AG20443 (cell line): Measurements from ENCODE around the gene INF2.
"Not testable (repeated sequence)": the region's sequence is repeated elsewhere in the genome, so short reads cannot be mapped to it uniquely, and the experiment has no call there.

Source experiments
- DNase-seq: peaks from one replicate; pipeline ENCODE4 v3.0.0; 2012; ENCODE audit warnings: low spot score, mixed read lengths

INF2 gene

DNA sequence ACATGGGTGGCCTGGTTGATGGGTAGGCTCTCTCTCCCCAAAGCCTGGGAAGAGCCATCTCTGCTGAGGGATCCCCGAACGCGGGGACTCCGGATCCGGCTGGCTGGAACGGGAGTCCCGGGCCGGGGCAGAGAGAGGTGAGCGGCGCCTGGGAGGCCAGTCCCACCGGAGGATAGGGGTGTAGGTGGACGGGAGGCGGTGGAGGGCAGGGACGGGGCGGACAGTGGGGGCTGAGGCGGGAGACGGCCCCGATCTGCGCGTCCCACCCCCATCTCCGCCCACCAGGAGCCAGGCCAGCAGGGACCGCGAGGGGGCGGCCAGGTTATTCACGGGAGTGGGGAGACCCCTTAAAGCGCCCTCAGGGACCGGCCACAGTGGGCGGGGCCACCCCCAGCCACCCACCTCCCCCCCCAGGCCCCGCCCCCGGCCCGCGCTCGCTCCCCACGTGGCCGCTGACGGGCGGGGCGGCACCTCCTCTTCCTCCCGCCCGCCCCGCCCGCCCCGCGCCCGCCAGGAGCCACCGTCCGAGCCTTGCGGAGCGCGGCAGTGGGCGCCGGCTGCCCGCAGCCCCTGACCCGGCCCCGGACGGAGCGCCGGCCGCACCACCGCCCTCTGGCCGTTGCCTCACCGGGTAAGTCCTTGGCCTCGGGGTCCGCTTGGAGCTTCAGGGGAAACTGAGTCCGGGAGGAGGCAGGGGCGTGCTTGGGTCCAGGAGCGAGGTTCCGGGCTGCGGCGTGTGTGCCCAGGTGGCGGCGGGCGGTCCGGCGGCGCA lies at the start of gene INF2:
Gene INF2 (plus strand): TSS at position 510 of the 772 bp plus-strand sequence. CDS start 11,748 bp downstream, outside the sequence.
- DNase-seq: peak; percentile 95

DNA sequence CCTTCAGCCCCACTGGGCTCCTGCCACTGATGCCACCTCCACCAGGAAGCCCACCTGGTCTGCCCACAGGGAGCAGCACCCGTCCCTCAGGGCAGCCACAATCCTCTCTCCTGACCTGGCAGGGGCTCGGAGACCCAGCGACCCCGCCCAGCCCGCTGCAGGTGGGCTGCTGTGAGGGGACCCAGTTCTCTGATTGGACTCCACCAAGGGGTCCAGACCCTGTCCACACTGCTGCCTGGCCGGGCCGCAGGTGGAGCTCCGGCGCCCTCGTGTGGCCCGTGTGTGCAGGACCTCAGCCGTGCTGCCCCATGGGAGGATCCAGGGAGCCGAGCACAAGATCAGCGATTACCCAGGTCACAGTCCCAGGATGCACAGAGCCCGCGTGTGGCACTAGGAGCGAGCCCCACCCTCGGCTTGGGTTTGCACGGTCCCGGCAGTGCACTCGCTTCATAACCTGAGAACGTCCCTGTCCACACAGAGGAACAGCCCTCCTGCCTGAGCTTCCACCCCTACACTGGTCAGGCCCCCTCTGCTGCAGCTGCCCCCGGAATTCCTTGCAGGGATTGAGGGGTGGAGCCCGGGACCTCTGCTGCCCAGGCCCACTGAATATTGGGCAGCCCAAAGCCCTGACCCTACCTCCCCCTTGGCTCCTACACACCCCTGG lies 49.4 kb upstream of the INF2 start:
- DNase-seq: peak; percentile 93

DNA sequence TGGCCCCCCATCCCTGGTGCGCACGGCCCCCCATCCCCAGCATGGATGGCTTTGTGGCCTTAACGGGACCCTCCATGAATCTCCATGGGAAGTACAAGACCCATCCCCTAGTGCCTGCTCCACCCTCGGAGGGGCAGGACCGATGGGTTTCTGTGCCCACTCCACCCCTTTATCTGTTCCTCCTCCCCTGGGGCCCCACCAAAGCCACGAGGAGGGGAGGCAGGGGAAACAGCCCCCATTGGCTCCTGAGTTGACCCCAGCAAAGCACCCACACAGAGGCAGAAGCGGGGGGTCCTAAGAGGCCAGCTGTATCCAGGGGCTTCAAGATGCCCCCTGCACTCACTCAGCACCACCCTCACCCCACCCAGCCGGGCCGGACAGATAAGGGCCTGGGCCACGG lies 48.7 kb upstream of the INF2 start:
- no peak for DNase-seq

DNA sequence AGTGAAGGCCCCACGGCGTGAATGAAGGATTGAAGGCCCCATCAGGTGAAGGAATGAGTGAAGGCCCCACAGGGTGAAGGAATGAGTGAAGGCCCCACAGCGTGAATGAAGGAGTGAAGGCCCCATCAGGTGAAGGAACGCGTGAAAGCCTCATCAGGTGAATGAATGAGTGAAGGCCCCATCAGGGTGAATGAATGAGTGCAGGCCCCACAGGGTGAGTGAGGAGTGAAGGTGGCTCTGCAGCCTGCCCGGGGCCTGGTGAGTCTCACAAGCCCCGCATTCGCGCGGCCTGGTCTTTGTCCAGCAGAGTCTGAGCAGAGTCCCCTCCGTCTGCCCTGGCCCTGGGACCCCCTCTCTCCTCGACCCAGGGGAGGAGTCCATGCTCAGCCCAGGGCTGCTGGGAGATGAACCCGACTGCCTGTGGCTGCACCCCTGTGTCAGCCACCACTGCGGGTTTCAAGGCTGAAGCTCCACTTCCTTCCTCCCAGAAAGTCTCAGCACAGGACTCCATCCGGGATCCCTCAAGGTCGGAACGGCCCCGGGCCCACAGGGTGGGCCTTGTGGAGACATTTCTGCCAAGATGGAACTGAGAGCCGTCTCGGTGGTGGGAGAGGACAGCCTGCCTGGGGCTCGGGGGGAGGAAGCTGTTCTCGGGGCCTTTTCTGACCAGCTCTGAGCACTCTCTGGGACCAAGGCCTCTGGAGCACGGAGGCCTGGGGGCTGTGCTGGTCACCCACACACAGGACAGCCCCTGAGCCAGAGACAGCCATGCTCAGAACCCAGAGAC lies 47.5 kb upstream of the INF2 start:
- no peak for DNase-seq

DNA sequence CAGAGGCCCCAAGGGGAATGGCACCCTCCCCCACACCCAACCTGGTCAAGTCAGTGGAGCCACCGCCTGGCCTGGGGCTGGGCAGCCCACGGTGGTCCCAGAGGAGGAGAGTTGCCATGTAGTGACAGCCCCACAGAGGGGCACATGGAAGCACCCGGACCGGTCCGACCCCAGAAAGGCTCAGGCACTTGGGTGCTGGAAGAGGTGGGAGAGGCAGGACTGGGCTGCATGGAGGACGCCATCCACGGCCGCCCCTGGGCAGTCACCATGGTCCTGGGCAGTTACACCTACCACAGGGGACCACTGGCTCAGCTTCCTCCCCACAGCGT lies 46.9 kb upstream of the INF2 start:
- no peak for DNase-seq

DNA sequence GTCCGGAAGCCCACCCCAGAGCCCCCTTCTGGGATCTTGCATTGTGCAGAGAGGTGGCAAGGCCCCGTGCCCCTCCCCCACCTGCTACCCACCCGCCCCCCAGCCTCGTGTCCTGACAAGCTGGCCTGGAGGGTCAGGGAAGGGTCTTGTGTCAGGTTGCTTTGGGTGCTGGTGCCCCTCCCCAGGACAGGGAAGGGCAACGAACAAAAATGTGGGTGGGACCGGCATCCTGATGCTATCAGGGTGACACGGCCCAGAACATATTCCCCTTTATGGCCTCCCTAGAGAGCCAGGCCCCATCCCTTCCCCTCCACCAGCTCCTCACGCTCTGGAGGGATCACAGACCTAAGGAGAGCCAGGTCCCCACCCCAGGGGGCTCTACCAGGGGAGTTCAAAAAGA lies 46.1 kb upstream of the INF2 start:
- no peak for DNase-seq

DNA sequence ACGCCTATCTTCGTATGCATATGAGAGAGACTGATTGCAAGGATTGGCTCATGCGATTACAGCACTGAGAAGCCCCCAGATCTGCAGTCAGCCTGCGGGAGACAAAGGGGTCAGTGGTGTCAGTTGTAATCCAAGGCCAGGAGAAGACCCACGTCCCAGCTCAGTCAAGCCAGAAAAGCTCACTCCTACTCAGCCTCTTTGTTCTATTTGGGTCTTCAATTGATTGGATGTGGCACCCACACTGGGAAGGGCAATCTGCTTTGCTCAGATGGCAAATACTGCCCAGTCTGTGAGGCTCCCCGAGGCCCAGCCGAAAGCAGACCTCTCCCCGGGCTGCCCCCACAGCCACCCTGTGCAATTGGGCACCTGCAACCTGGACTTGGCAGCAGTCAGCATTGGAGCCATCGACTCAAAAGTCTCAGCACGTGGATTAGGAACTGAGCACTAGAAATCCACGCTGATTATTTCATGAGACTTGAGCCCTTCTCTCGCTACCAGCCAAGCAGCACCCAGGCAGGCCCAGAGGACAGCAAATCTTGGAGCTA lies 45.3 kb upstream of the INF2 start:
- DNase-seq: no peak

DNA sequence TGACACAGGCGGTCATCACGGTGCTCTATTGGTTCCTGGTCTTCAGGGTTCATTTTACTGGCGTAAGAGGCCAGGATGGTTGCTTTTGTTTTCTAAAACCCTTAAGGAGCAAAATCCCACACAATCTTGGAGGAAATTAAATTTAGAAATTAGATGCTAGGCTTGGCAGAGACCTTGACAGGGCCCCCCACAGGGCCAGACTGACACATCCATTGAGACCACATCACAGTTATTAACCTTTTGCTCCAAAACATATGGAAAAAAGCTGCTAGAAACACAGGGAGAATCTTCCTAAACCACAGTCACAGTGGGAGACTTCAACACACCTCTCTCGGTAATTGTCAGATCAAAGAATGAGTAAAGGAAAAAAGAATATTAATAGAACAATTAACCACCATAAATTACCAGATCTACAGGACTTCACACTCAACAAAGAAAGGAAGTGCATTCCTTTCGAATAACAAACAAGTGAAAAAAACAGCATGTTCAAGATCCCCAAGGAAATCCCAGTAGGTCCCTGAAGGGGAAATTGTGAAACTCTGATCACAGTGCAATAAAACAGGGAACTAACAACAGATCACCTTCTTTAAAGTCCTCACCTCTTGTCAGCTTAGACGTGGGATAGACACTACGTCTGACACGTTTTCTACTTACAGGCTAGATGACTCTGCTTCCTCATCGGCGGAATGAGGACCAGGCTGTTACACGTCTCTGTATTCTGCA lies 44.6 kb upstream of the INF2 start:
- no peak for DNase-seq

DNA sequence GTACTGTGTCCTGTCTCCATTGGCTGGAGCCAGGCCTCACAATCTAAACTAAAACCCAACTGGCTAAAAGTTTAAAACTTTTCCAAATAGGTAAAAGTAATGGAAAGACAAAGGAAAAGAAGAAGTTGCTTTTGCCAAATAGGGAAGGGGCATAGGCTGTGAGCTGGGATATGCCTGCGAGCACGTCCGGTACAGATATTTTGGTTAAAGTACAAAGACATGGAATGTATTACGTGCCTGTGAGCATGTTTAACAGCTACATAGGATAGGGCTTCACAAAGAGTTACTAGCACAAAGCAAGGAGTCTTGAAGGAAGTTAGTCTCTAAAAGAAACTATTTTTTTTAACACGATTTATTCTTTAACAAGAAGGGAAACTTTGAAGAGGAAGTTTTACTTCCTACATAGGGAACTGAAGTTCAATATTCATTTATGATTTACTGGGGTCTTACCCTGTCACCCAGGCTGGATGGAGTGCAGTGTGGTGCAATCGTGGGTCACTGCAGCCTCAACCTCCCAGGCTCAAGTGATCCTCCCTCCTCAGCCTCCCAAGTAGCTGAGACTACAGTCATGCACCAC lies 41.9 kb upstream of the INF2 start:
- no peak for DNase-seq

DNA sequence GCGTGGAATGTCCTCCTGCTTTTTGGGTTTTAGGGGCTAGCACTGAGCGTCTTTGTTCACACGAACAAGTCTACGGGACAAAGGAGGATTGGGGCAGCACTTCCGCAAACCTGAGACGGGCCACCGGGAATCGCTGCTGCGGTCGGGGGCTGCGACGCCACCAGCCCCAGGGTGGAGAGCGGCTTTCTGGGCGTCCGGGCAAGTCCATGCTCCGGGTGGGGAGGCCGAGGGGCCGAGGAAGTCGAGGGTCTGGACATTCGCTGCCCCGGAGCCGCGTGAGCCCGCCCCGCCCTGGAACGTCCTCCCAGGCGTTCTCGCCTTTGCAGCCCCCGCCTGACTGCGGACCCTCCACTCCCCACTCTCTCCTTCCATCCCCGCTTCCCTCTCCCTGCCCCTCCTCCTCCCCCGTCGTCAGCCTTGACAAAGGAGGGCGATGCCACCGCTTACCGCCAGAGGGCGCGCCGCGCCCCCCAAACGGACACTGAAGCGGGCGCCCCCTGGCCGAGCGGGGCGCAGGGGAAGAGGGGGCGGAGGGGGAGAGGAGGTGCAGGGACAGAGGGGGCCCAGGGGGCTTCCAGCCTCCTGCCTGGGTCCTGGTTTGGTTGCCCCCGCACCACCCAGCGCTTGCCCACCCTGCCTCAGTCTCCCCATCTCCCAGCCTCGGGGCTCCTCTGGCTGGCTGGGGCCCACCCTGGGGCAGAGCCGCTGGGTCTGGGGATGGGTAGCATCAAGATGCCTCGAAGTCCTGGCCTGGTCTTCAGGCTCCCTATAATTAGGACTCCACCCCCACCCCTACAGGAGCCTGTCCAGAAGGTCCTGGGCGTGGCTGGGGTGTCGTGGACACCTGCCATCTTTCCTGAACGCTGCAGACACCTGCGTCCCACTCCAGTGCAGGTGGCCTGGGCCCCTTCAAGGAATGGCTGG lies 39.1 kb upstream of the INF2 start:
- peak; percentile 92 for DNase-seq

DNA sequence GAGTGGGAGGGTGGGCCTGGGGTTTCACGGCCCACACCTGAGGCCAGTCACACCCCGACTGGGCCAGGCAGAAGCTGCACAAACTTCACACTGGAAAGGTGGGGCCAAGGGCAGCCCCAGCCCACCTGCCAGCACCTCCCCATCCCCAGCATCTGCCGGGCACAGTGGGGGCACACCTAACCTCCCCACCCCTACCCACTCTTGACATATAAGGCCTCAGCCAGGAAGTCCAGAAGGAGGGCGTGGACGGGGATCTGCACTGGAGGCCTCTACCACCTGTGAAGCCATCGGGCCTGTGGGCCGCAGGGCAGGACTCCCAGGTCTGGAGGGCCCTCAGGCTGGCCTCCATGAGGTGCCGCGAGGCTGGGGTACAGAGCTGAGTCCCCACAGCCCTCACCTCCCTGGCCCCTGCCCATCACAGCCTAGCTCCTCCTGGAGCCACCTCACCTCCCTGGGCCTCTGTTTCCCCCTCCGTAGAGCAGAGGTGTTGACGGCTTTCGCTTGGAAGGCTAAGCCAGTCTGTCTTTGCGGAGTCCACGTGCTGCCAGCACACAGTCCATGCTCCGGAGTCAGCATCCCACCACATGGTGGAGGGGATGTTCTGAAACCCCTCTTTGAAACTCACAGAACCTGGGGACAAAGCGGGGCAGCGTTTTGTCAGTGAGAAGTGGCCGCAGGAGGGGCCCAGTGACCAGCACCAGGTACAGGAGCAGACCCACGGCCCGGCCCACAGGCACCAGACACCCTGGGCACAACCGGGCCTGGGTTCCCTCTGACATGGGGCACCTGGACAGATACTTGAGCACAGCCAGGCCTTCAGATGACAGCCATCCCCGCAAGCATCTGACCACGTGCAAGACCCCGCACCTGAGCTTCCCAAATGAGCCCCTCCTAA lies 38.2 kb upstream of the INF2 start:
- DNase-seq: peak; percentile 10

DNA sequence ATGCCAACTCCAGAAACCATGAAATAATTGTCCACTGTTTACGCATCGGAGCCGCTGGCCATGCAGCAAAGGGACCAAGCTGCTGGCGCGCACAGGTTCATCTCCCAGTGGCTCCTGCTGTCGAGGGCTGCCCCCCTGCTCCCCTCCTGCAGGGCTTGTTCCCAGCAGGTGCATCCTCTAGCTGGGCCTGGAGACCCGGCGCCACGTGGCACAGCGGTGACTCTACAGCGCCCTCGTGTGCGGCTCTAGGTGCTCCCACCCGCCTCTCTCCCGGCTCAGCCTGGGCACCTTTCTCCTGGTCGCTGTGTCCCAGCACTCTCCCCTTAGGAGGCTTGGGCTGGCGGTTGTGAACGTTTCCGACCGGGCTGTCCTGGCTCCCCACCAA lies 37.5 kb upstream of the INF2 start:
- no peak for DNase-seq

DNA sequence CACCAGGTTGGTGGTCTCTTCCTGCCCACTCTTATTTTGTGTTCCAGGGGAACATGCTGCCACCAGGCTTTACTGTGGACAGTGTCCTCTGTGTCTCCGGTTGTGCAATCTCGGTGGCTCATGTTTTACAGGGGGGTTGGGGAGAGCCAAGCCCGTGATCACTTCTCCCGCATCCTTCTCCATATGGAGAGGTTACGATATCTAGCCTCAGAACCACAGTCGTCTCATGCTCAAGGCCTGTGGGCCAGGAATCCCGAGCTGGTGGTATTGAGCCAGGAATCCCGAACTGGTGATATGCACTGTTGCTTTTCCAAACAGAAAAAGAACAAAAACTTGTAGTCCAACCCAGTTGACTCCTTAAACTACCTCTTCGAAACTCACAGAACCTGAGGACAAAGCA lies 37.0 kb upstream of the INF2 start:
- DNase-seq: no peak

DNA sequence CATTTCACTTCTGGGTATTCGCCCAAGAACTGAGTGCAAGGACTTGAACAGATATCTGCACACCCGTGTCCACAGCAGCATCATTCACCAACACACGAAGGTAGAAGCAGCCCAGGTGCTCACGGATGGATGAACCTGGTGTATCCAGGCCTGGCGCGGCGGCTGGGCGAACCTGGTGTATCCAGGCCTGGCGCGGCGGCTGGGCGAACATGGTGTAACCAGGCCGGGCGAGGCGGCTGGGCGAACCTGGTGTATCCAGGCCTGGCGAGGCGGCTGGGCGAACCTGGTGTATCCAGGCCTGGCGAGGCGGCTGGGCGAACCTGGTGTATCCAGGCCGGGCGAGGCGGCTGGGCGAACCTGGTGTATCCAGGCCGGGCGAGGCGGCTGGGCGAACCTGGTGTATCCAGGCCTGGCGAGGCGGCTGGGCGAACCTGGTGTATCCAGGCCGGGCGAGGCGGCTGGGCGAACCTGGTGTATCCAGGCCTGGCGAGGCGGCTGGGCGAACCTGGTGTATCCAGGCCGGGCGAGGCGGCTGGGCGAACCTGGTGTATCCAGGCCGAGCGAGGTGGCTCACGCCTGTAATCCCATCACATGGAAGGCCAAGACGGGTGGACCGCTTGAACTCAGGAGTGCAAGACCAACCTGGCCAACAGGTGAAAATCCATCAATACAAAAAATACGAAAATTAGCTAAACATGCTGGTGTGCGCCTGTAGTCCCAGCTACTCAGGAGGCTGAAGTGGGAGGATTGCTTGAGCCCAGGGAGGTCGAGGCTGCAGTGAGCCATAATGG lies 36.1 kb upstream of the INF2 start:
- not testable (repeated sequence) for DNase-seq

DNA sequence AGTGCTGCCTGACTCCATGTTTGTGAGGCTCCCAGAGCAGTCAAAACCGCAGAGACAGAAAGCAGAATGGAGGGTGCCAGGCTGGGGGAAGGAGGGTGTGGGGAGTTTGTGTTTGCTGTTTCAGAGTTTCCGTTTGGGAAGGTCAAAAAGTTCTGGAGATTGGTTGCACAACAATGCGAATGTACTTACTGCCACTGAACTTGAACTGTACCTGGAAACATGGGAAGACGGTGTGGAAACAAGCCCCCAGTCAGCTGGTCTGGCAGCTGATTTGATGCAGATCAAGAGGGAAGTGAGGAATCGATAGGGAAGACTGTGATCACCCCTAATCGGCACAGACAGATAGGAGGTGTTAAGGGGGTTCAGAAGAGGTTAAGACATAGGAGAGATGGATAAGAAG lies 35.3 kb upstream of the INF2 start:
- DNase-seq: peak; percentile 7

DNA sequence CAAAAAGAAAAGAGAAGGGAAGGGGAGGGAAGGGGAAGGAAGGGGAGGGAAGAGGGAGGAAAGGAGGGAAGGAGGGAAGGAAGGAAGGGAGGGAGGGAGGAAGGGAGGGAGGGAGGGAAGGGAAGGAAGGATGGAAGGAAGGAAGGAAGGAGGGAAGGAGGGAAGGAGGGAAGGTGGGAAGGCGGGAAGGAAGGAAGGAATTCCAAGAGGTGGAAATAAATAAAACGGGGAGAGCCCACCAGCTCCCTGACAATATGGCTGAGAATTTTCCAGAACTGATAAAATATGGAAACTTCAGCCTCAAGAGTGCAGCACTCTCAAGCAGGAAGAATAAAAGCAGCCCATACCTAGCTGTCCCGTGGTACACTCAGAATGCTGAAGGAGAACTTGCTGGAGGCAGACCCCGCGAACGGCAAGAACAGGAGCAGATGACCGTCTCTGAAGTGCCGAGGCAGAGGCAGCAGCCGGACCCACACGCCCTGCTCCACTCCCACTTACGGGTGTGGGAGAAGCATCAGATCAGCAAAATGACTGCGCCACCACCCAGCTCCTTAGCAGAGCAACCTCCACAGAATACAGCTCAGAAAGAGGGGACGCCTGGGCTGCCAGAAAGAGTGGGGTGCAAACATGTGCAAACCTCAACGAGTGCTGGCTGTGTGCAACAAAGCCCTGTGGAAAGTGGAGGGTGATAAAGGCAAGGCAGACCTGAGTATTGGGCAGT lies 34.1 kb upstream of the INF2 start:
- DNase-seq: no peak

DNA sequence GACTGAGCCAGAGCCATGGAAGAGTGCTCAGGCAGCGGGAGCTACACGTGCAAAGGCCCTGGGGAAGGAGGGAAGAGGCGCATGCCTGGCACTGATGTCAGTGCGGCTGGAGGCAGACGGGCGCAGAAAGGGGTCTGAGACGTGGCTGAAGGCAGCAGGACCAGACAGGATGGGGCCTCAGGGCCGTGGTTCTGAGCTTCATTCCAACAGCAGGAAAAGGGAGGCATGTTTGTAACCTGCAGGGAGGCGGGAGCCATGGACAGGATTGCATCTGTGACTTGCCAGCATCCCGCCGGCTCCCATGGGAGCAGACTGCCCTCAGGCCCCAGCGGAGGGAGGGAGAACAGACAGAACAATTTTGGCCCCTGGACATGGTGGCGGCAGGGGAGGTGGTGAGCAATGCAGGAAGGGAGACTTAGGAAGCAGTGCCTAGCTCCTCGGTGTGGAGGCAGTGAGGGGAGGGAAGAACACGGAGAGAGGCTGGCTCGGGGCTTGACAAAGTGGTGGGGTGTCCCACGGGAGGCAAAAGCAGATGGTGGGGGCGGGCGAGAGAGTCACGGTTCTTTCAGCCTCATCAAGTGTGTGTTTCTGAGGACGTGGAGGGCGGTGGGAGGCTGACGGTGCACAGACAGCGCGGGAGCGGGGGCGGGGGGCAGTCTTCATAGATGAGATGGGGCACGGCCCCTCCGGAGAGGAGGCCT lies 33.3 kb upstream of the INF2 start:
- DNase-seq: no peak
